Measurements from ENCODE around the gene TTYH3. TPM values are rescaled to one million over a fixed set of nuclear protein-coding genes. Genes with fewer than 3 reads are reported as not detected.
"Not testable (repeated sequence)": the region's sequence is repeated elsewhere in the genome, so short reads cannot be mapped to it uniquely, and the experiment has no call there.

The TTYH3 gene
- total RNA-seq, 1 experiment from 2014 or later: 25.0 TPM

- Histone ChIP-seq H3K27me3 (ENCODE audit: low read length) (no peaks in the 10 kb centered on the region), H3F3A (ENCODE audit: low read length, unreplicated experiment) (no peaks in the 10 kb centered on the region), H3K79me2 (ENCODE audit: low read length) (no peaks in the 10 kb centered on the region), H2AFZ (ENCODE audit: low read length) (no peak overlapping the region), H3K9me3 (ENCODE audit: low read length) (no peaks in the 10 kb centered on the region), H3K27ac (ENCODE audit: low read length) (no peak overlapping the region), H4K20me1 (ENCODE audit: low read length) (no peaks in the 10 kb centered on the region), H3K36me3 (ENCODE audit: low read depth, low read length) (no peaks in the 10 kb centered on the region), H3K9me2 (replicated peaks; ENCODE audit: low read length) (no peaks in the 10 kb centered on the region), H3K4me1 (ENCODE audit: insufficient read depth, low read length) (no peaks in the 10 kb centered on the region), H3K4me3 (ENCODE audit: low read length) (no peak overlapping the region), H3K4me2 (ENCODE audit: low read length) (no peak overlapping the region), H3K9ac (ENCODE audit: low read length) (no peak overlapping the region)
- no peak for TF ChIP-seq EZH2phosphoT487 (IDR thresholded peaks at IDR 0.05; ENCODE audit: borderline replicate concordance, low read length)
- no peak for TF ChIP-seq EZH2 (IDR thresholded peaks at IDR 0.05; ENCODE audit: low read length, unreplicated experiment)
- TF ChIP-seq CTCF (conservative IDR thresholded peaks at IDR 0.05; ENCODE audit: low read depth, low read length): no peak
- no TSS peak for BruUV-seq (replicated peaks)
- ChIA-PET CTCF (no interaction called here), POLR2A (ENCODE audit: unreplicated experiment) (no interaction called here)
- intact Hi-C loops (cut with micrococcal nuclease): no loop called here
- ATAC-seq (no peak), DNase-seq (no peak)
Measured at GRCh38 chr7:2587778-2588177, 44.0 kb upstream of the TTYH3 start.

GRCh38 chr7:2589341-2589740 lies 42.4 kb upstream of the TTYH3 start:
- Histone ChIP-seq H3K4me1 (ENCODE audit: insufficient read depth, low read length) (no peaks in the 10 kb centered on the region), H4K20me1 (ENCODE audit: low read length) (no peaks in the 10 kb centered on the region)
- TF ChIP-seq CTCF (conservative IDR thresholded peaks at IDR 0.05; ENCODE audit: low read depth, low read length) (no peak), EZH2phosphoT487 (IDR thresholded peaks at IDR 0.05; ENCODE audit: borderline replicate concordance, low read length) (no peak), EZH2 (IDR thresholded peaks at IDR 0.05; ENCODE audit: low read length, unreplicated experiment) (no peak)

GRCh38 chr7:2589941-2590340 lies 41.8 kb upstream of the TTYH3 start:
- H3K36me3 ChIP-seq (ENCODE audit: low read depth, low read length); DNase-seq; H3K27me3 ChIP-seq (ENCODE audit: low read length); H4K20me1 ChIP-seq (ENCODE audit: low read length); BruUV-seq (replicated peaks); H3K9me2 ChIP-seq (replicated peaks; ENCODE audit: low read length); intact Hi-C loops (cut with micrococcal nuclease); H3K27ac ChIP-seq (ENCODE audit: low read length); H3F3A ChIP-seq (ENCODE audit: low read length, unreplicated experiment); H3K4me1 ChIP-seq (ENCODE audit: insufficient read depth, low read length); H2AFZ ChIP-seq (ENCODE audit: low read length); CTCF ChIA-PET; H3K9ac ChIP-seq (ENCODE audit: low read length); H3K4me2 ChIP-seq (ENCODE audit: low read length); H3K9me3 ChIP-seq (ENCODE audit: low read length); H3K4me3 ChIP-seq (ENCODE audit: low read length); H3K79me2 ChIP-seq (ENCODE audit: low read length): not testable (repeated sequence)
- peak; percentile 51 for ATAC-seq
- POLR2A ChIA-PET (ENCODE audit: unreplicated experiment): interaction anchor here (0.6 kb wide), 1 partner anchor 109 kb away, joined by 3 read pairs; no protein-coding TSS in a partner anchor

More at GRCh38 chr7:2589341-2589740, 42.4 kb upstream of the TTYH3 start:
- Histone ChIP-seq H3K4me3 (ENCODE audit: low read length) (no peak overlapping the region), H3K36me3 (ENCODE audit: low read depth, low read length) (no peaks in the 10 kb centered on the region), H3K4me2 (ENCODE audit: low read length) (no peak overlapping the region), H3K79me2 (ENCODE audit: low read length) (no peaks in the 10 kb centered on the region), H3K27ac (ENCODE audit: low read length) (no peak overlapping the region), H2AFZ (ENCODE audit: low read length) (no peak overlapping the region), H3K9ac (ENCODE audit: low read length) (no peak overlapping the region), H3F3A (ENCODE audit: low read length, unreplicated experiment) (no peaks in the 10 kb centered on the region), H3K9me3 (ENCODE audit: low read length) (no peaks in the 10 kb centered on the region), H3K27me3 (ENCODE audit: low read length) (no peaks in the 10 kb centered on the region), H3K9me2 (replicated peaks; ENCODE audit: low read length) (no peaks in the 10 kb centered on the region)
- no TSS peak for BruUV-seq (replicated peaks)
- ATAC-seq (no peak), DNase-seq (no peak)
- ChIA-PET POLR2A (ENCODE audit: unreplicated experiment) (no interaction called here), CTCF (no interaction called here)
- intact Hi-C loops (cut with micrococcal nuclease): no loop called here
